Astrocyte of the cerebellum (primary cell): Measurements from ENCODE around the gene TRPV2.

Experiments used
- DNase-seq: peaks from one replicate; pipeline ENCODE4 v3.0.0-alpha.2; 2011; ENCODE audit warnings: low read depth
- H3K4me3 ChIP-seq: 2 replicates; pipeline ENCODE4 v1.5.1; 2011; ENCODE audit warnings: mild to moderate bottlenecking, low read depth, low read length, moderate library complexity
- in situ Hi-C: cut with HindIII; loops from 2 replicates; pipeline ENCODE4 v1.10.0; 2017; ENCODE audit warnings: low sequenced_read_pairs
- TF ChIP-seq, protein P1 (sequence below): IDR thresholded peaks from 2 replicates; pipeline ENCODE4 v1.5.1; 2012; ENCODE audit warnings: low read length, low read depth, moderate library complexity, mild to moderate bottlenecking; ENCODE audit errors: missing control alignments

The TRPV2 gene

GRCh38 chr17:16430650-16431049 is 15.3 kb downstream of the TRPV2 start:
- TF ChIP-seq, protein P1, sequence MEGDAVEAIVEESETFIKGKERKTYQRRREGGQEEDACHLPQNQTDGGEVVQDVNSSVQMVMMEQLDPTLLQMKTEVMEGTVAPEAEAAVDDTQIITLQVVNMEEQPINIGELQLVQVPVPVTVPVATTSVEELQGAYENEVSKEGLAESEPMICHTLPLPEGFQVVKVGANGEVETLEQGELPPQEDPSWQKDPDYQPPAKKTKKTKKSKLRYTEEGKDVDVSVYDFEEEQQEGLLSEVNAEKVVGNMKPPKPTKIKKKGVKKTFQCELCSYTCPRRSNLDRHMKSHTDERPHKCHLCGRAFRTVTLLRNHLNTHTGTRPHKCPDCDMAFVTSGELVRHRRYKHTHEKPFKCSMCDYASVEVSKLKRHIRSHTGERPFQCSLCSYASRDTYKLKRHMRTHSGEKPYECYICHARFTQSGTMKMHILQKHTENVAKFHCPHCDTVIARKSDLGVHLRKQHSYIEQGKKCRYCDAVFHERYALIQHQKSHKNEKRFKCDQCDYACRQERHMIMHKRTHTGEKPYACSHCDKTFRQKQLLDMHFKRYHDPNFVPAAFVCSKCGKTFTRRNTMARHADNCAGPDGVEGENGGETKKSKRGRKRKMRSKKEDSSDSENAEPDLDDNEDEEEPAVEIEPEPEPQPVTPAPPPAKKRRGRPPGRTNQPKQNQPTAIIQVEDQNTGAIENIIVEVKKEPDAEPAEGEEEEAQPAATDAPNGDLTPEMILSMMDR: no peak
- H3K4me3 ChIP-seq: no peak overlapping the region
- DNase-seq: no peak
- in situ Hi-C loops: no loop called here

GRCh38 chr17:16432017-16432416 is 16.6 kb downstream of the TRPV2 start:
- H3K4me3 ChIP-seq: no peak overlapping the region
- TF ChIP-seq, protein P1: no peak
- DNase-seq: no peak
- in situ Hi-C loops: no loop called here

DNA sequence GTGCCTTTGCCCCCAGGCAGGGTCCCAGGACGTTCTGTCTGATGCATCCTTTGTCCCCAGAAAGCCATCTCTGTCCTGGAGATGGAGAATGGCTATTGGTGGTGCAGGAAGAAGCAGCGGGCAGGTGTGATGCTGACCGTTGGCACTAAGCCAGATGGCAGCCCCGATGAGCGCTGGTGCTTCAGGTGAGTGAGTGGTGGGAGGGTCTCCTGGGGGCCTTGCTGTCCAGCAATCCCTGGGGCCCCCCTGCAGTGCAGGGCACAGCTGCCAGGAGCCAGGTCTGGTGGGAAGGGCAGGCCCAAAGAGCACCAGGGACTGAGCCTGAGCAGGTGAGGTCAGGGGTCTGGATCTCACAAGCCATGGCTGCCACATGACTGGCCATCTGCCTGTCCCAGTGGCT is 18.1 kb downstream of the TRPV2 start:
- in situ Hi-C loops: no loop called here
- no peak for DNase-seq
- no peak overlapping the region for H3K4me3 ChIP-seq
- TF ChIP-seq, protein P1: no peak

DNA sequence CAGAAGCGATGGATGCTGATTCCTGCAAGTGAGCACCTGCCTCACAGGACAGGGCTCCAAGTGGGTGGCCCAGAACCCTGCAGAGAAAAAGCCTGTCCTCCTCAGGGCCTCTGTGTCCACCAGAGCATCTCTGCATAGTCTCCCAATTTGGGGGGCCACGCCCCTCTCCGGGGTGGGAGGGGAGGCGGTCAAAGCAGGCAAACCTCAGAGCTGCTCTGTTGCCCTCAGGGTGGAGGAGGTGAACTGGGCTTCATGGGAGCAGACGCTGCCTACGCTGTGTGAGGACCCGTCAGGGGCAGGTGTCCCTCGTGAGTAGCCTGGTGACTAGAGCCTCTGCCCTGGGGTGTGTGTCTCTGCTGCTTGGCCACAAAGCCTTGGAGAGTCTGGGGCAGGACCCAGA is 19.3 kb downstream of the TRPV2 start:
- in situ Hi-C loops: no loop called here
- no peak overlapping the region for H3K4me3 ChIP-seq
- TF ChIP-seq, protein P1: no peak
- no peak for DNase-seq

GRCh38 chr17:16435925-16436886 is 20.8 kb downstream of the TRPV2 start:
- in situ Hi-C loops: no loop called here
- DNase-seq: no peak
- TF ChIP-seq, protein P1: no peak
- no peak overlapping the region for H3K4me3 ChIP-seq

DNA sequence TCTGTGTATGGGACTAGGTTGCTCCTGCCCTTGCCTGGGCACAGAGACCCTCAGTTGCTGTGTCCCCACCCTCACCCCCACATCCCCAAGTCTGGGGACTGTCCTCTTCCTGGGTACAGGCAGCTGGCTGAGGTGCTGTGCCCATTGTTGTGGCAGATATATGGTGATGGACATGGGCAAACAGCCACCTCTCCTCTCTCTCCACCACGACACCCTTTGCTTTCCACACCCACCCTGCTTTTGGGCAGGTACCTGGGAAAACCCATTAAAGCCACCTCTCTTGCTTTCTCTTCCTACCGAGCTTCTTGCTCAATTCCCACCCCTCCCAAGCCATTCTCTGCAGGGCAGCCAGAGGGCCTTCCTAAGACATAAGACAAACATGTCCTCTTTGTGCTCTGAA is 21.7 kb downstream of the TRPV2 start:
- no peak for DNase-seq
- in situ Hi-C loops: no loop called here
- no peak overlapping the region for H3K4me3 ChIP-seq
- TF ChIP-seq, protein P1: no peak
